ENCODE results near the gene GAB1. TPM values are rescaled to one million over a fixed set of nuclear protein-coding genes. Genes with fewer than 3 reads are reported as not detected.

Gene GAB1
- total and polyA plus RNA-seq, 2 experiments from 2014 or later, result 1.8 to 6.3 TPM

- Histone ChIP-seq H4K20me1 (ENCODE audit: insufficient read depth) (no peaks in the 10 kb centered on the region), H3K9me2 (ENCODE audit: insufficient read depth) (no peaks in the 10 kb centered on the region), H3K4me1 (ENCODE audit: insufficient read depth) (no peaks in the 10 kb centered on the region), H3K9ac (no peak overlapping the region), H3K27ac (no peak overlapping the region), H3K79me2 (ENCODE audit: insufficient read depth) (no peaks in the 10 kb centered on the region), H3K4me2 (ENCODE audit: unreplicated experiment) (no peak overlapping the region), H3K36me3 (ENCODE audit: low read depth) (no peaks in the 10 kb centered on the region), H3K4me3 (no peak overlapping the region), H3K9me3 (ENCODE audit: low read depth) (no peaks in the 10 kb centered on the region), H3K27me3 (replicated peaks; ENCODE audit: insufficient read depth) (0 out of 2 replicates have a peak, but pooled peaks cover 4% of the 10 kb centered on the region), H2AFZ (no peak overlapping the region), H3F3A (ENCODE audit: insufficient read depth) (no peaks in the 10 kb centered on the region)
- TF ChIP-seq EZH2phosphoT487 (IDR thresholded peaks at IDR 0.05; ENCODE audit: insufficient read depth, low read depth), result no peak
- no peak for TF ChIP-seq EZH2 (IDR thresholded peaks at IDR 0.05; ENCODE audit: insufficient read depth, poor library complexity, severe bottlenecking)
- DNase-seq, result no peak
- 4 to 5% methylated on average over 1 of the region's 1 CpG for WGBS, 2 experiments (ENCODE audit: low coverage in 1 of 2, low lambda C conversion rate in 2 of 2, missing lambda C conversion rate in 2 of 2)
- in situ Hi-C loops (cut with MboI), result no loop called here
Measured at GRCh38 chr4:143320113-143320512, 16.6 kb upstream of the GAB1 start.

- no peak for TF ChIP-seq EZH2 (IDR thresholded peaks at IDR 0.05; ENCODE audit: insufficient read depth, poor library complexity, severe bottlenecking)
- no peak for TF ChIP-seq EZH2phosphoT487 (IDR thresholded peaks at IDR 0.05; ENCODE audit: insufficient read depth, low read depth)
- H2AFZ ChIP-seq, result no peak overlapping the region
- no peaks in the 10 kb centered on the region for H4K20me1 ChIP-seq (ENCODE audit: insufficient read depth)
- no peaks in the 10 kb centered on the region for H3F3A ChIP-seq (ENCODE audit: insufficient read depth)
- no peak for DNase-seq
- 60 to 72% methylated on average over 4 of the region's 4 CpGs for WGBS, 2 experiments (ENCODE audit: low coverage in 1 of 2, low lambda C conversion rate in 2 of 2, missing lambda C conversion rate in 2 of 2)
- in situ Hi-C loops (cut with MboI), result no loop called here
- H3K79me2 ChIP-seq (ENCODE audit: insufficient read depth), result no peaks in the 10 kb centered on the region
- H3K27ac ChIP-seq, result no peak overlapping the region
- no peak overlapping the region for H3K4me3 ChIP-seq
- H3K9me2 ChIP-seq (ENCODE audit: insufficient read depth), result no peaks in the 10 kb centered on the region
- no peaks in the 10 kb centered on the region for H3K36me3 ChIP-seq (ENCODE audit: low read depth)
- H3K4me1 ChIP-seq (ENCODE audit: insufficient read depth), result no peaks in the 10 kb centered on the region
- no peaks in the 10 kb centered on the region for H3K27me3 ChIP-seq (replicated peaks; ENCODE audit: insufficient read depth)
- no peaks in the 10 kb centered on the region for H3K9me3 ChIP-seq (ENCODE audit: low read depth)
- H3K4me2 ChIP-seq (ENCODE audit: unreplicated experiment), result no peak overlapping the region
- no peak overlapping the region for H3K9ac ChIP-seq
Measured at GRCh38 chr4:143326735-143327134, 9.9 kb upstream of the GAB1 start.

GRCh38 chr4:143329985-143330384, 6.7 kb upstream of the GAB1 start:
- Histone ChIP-seq H3K36me3 (ENCODE audit: low read depth) (no peaks in the 10 kb centered on the region), H3K79me2 (ENCODE audit: insufficient read depth) (no peaks in the 10 kb centered on the region), H2AFZ (no peak overlapping the region), H3F3A (ENCODE audit: insufficient read depth) (no peaks in the 10 kb centered on the region), H3K9me2 (ENCODE audit: insufficient read depth) (no peaks in the 10 kb centered on the region), H3K4me1 (ENCODE audit: insufficient read depth) (no peaks in the 10 kb centered on the region), H3K27me3 (replicated peaks; ENCODE audit: insufficient read depth) (no peaks in the 10 kb centered on the region), H3K9me3 (ENCODE audit: low read depth) (no peaks in the 10 kb centered on the region), H3K9ac (no peak overlapping the region), H3K27ac (no peak overlapping the region), H3K4me2 (ENCODE audit: unreplicated experiment) (no peak overlapping the region), H4K20me1 (ENCODE audit: insufficient read depth) (no peaks in the 10 kb centered on the region), H3K4me3 (no peak overlapping the region)
- in situ Hi-C loops (cut with MboI), result no loop called here
- no peak for DNase-seq
- 83 to 84% methylated on average over 6 of the region's 6 CpGs for WGBS, 2 experiments (ENCODE audit: low coverage in 1 of 2, low lambda C conversion rate in 2 of 2, missing lambda C conversion rate in 2 of 2)
- TF ChIP-seq EZH2 (IDR thresholded peaks at IDR 0.05; ENCODE audit: insufficient read depth, poor library complexity, severe bottlenecking), result no peak

GRCh38 chr4:143335979-143336780, 496 bp upstream of the GAB1 start:
- Histone ChIP-seq H3K27ac (peak overlapping the region; percentile 77), H3K9me3 (ENCODE audit: low read depth) (no peaks in the 10 kb centered on the region), H3K27me3 (replicated peaks; ENCODE audit: insufficient read depth) (no peaks in the 10 kb centered on the region), H3K9me2 (ENCODE audit: insufficient read depth) (no peaks in the 10 kb centered on the region), H2AFZ (peak overlapping the region; percentile 94), H4K20me1 (ENCODE audit: insufficient read depth) (no peaks in the 10 kb centered on the region), H3K4me1 (ENCODE audit: insufficient read depth) (no peaks in the 10 kb centered on the region), H3K36me3 (ENCODE audit: low read depth) (no peaks in the 10 kb centered on the region), H3K79me2 (ENCODE audit: insufficient read depth) (peaks cover 36% of the 10 kb centered on the region), H3F3A (ENCODE audit: insufficient read depth) (no peaks in the 10 kb centered on the region), H3K4me3 (peak overlapping the region; percentile 92), H3K9ac (peak overlapping the region; percentile 82), H3K4me2 (ENCODE audit: unreplicated experiment) (peak overlapping the region; percentile 92)
- peak; percentile 90 for DNase-seq
- WGBS, 2 experiments (ENCODE audit: low coverage in 1 of 2, low lambda C conversion rate in 2 of 2, missing lambda C conversion rate in 2 of 2), result 1 to 2% methylated on average over 36 to 84 of the region's 85 CpGs
- in situ Hi-C loops (cut with MboI), result no loop called here
- TF ChIP-seq EZH2phosphoT487 (IDR thresholded peaks at IDR 0.05; ENCODE audit: insufficient read depth, low read depth), result no peak
- TF ChIP-seq EZH2 (IDR thresholded peaks at IDR 0.05; ENCODE audit: insufficient read depth, poor library complexity, severe bottlenecking), result no peak
